Stimulated activated CD8-positive, alpha-beta memory T cell treated with anti-CD3 and anti-CD28 coated beads, Interleukin-15, amount 100 ng/mL, for 48 hours (primary cell): ENCODE results near the gene ANXA6.

Experiments used
- DNase-seq, 2 donors: peaks; one replicate each; pipeline ENCODE4 v3.0.0-alpha.2; 2020; ENCODE audit warnings: low read depth in 2 of 2

Gene ANXA6

GRCh38 chr5:151101746-151102145 lies 55.8 kb downstream of the ANXA6 start:
- no peak for DNase-seq

GRCh38 chr5:151101151-151101550 lies 56.4 kb downstream of the ANXA6 start:
- DNase-seq = no peak

GRCh38 chr5:151100681-151101080 lies 56.9 kb downstream of the ANXA6 start:
- DNase-seq = no peak

GRCh38 chr5:151098768-151099121 lies 58.8 kb downstream of the ANXA6 start:
- DNase-seq = no peak

- peak in 1 of 2 donors; percentile 31 for DNase-seq
These were observed 59.5 kb downstream of the ANXA6 start for GRCh38 chr5:151097820-151098767.

GRCh38 chr5:151097061-151097460 lies 60.5 kb downstream of the ANXA6 start:
- no peak for DNase-seq

- DNase-seq = no peak
These were observed 61.6 kb downstream of the ANXA6 start for GRCh38 chr5:151096001-151096373.

GRCh38 chr5:151095341-151096000 lies 62.1 kb downstream of the ANXA6 start:
- no peak for DNase-seq

- DNase-seq = no peak
These were observed 62.7 kb downstream of the ANXA6 start for GRCh38 chr5:151094852-151095245.

GRCh38 chr5:151094030-151094851 lies 63.3 kb downstream of the ANXA6 start:
- peak; percentile 72 for DNase-seq

- no peak for DNase-seq
These were observed 64.1 kb downstream of the ANXA6 start for GRCh38 chr5:151093476-151093889.

- no peak for DNase-seq
These were observed 64.8 kb downstream of the ANXA6 start for GRCh38 chr5:151092762-151093161.

GRCh38 chr5:151089726-151090125 lies 67.9 kb downstream of the ANXA6 start:
- DNase-seq = no peak

GRCh38 chr5:151088986-151089385 lies 68.6 kb downstream of the ANXA6 start:
- DNase-seq = no peak

GRCh38 chr5:151087486-151087885 lies 70.1 kb downstream of the ANXA6 start:
- DNase-seq = no peak

- peak in 1 of 2 donors; percentile 51 for DNase-seq
These were observed 70.6 kb downstream of the ANXA6 start for GRCh38 chr5:151086905-151087360.

GRCh38 chr5:151086192-151086869 lies 71.2 kb downstream of the ANXA6 start:
- DNase-seq = no peak

- DNase-seq = no peak
These were observed 72.0 kb downstream of the ANXA6 start for GRCh38 chr5:151085517-151086041.

GRCh38 chr5:151084363-151084762 lies 73.2 kb downstream of the ANXA6 start:
- no peak for DNase-seq

- peak; percentile 58 to 69 for DNase-seq
These were observed 74.4 kb downstream of the ANXA6 start for GRCh38 chr5:151083081-151083676.
